ENCODE measurements around the gene ADAM17.

GRCh38 chr2:9545502-9545901, 10.1 kb downstream of the ADAM17 start:
- TF ChIP-seq ZC3H11A (IDR thresholded peaks at IDR 0.05), result no peak
- TF ChIP-seq RFX5 (IDR thresholded peaks at IDR 0.05), result no peak
- no peak for TF ChIP-seq HDAC2 (IDR thresholded peaks at IDR 0.05)
- no peak for TF ChIP-seq USF2 (IDR thresholded peaks at IDR 0.05)
- TF ChIP-seq CBX2 (IDR thresholded peaks at IDR 0.05; ENCODE audit: borderline replicate concordance, low read depth), result no peak
- TF ChIP-seq KDM1A (IDR thresholded peaks at IDR 0.05; ENCODE audit: low read depth), result no peak
